Endothelial cell (in vitro differentiated cells): Measurements from ENCODE around the gene DIS3L2. TPM values are rescaled to one million over a fixed set of nuclear protein-coding genes. Genes with fewer than 3 reads are reported as not detected.
A peak's percentile ranks its signal among the peaks of the same experiment; 100 is the strongest.

Source experiments
- DNase-seq: peaks from one replicate; pipeline ENCODE4 v3.0.0; 2021; ENCODE audit warnings: low spot score
- H3K27ac Mint-ChIP-seq: one replicate; pipeline ENCODE4 v1.8.0; 2021; ENCODE audit warnings: mixed read lengths, inconsistent platforms; ENCODE audit not compliant: unreplicated experiment
- H3K27me3 Mint-ChIP-seq: one replicate; pipeline ENCODE4 v1.8.0; 2021; ENCODE audit warnings: mild to moderate bottlenecking, moderate library complexity, mixed read lengths, inconsistent platforms; ENCODE audit not compliant: unreplicated experiment
- H3K36me3 Mint-ChIP-seq: one replicate; pipeline ENCODE4 v1.8.0; 2021; ENCODE audit warnings: mild to moderate bottlenecking, low read depth, mixed read lengths, inconsistent platforms; ENCODE audit not compliant: unreplicated experiment
- H3K4me1 Mint-ChIP-seq: one replicate; pipeline ENCODE4 v1.8.0; 2021; ENCODE audit warnings: mild to moderate bottlenecking, mixed read lengths, inconsistent platforms; ENCODE audit not compliant: unreplicated experiment
- H3K4me3 Mint-ChIP-seq: one replicate; pipeline ENCODE4 v1.8.0; 2021; ENCODE audit warnings: mild to moderate bottlenecking, mixed read lengths, inconsistent platforms; ENCODE audit not compliant: unreplicated experiment
- H3K9me3 Mint-ChIP-seq: one replicate; pipeline ENCODE4 v1.8.0; 2021; ENCODE audit warnings: mixed read lengths, inconsistent platforms; ENCODE audit not compliant: unreplicated experiment
- CTCF ChIP-seq: fragments of 200-600 bp; sonication (generic); IDR thresholded peaks from one replicate; pipeline ENCODE4 v1.5.0; 2021; ENCODE audit warnings: antibody characterized with exemption; ENCODE audit not compliant: unreplicated experiment
- total RNA-seq: library from RNA; stranded (reverse); fragmentation: NEBNext Ultra II Directional; extraction: Animal tissue kit (Norgen Biotek cat#: 25700); gene quantifications from one replicate; pipeline ENCODE4 v1.2.1, GENCODE V29; 2021; ENCODE audit not compliant: unreplicated experiment

Gene DIS3L2
- total RNA-seq, 1 donor from 2014 or later = 42.1 TPM

GRCh38 chr2:231919341-231920035, 42.0 kb upstream of the DIS3L2 start:
- TF ChIP-seq CTCF = no peak
- Mint-ChIP-seq H3K36me3 (peaks cover 8% of the 10 kb centered on the region), H3K4me1 (peaks cover 25% of the 10 kb centered on the region), H3K27me3 (peaks cover 5% of the 10 kb centered on the region), H3K4me3 (no peak overlapping the region), H3K9me3 (no peaks in the 10 kb centered on the region), H3K27ac (peak overlapping the region; percentile 13)
- DNase-seq = no peak

DNA sequence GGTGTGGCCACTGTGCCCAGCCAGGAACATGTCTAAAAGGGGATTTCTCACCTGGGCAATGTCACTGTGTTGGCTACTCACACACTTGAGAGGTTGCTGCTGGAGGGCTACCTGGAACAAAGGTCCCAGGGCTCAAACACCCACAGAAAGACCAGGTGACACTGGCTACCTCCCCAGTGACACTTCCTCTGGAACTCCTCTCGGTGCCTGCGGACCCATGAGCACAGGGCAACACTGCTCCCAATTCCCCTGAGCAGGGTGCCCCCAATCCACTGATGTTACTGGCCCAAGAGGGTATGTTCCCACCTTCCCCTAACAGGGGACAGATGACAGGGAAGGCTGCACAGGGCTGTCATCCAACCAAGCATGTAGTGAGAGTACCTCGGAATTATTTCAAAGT, 41.1 kb upstream of the DIS3L2 start:
- H3K27me3 Mint-ChIP-seq = peaks cover 6% of the 10 kb centered on the region
- H3K4me1 Mint-ChIP-seq = peaks cover 26% of the 10 kb centered on the region
- TF ChIP-seq CTCF = no peak
- no peaks in the 10 kb centered on the region for H3K9me3 Mint-ChIP-seq
- H3K27ac Mint-ChIP-seq = no peak overlapping the region
- peaks cover 8% of the 10 kb centered on the region for H3K36me3 Mint-ChIP-seq
- no peak for DNase-seq
- no peak overlapping the region for H3K4me3 Mint-ChIP-seq

- TF ChIP-seq CTCF = no peak
- peaks cover 6% of the 10 kb centered on the region for H3K27me3 Mint-ChIP-seq
- peaks cover 26% of the 10 kb centered on the region for H3K4me1 Mint-ChIP-seq
- H3K4me3 Mint-ChIP-seq = no peak overlapping the region
- no peak for DNase-seq
- peaks cover 8% of the 10 kb centered on the region for H3K36me3 Mint-ChIP-seq
- H3K9me3 Mint-ChIP-seq = no peaks in the 10 kb centered on the region
- no peak overlapping the region for H3K27ac Mint-ChIP-seq
Measured at GRCh38 chr2:231920795-231921194, 40.7 kb upstream of the DIS3L2 start.

GRCh38 chr2:231922311-231923009, 39.1 kb upstream of the DIS3L2 start:
- H3K4me3 Mint-ChIP-seq = no peak overlapping the region
- H3K4me1 Mint-ChIP-seq = peaks cover 29% of the 10 kb centered on the region
- no peak overlapping the region for H3K27ac Mint-ChIP-seq
- H3K27me3 Mint-ChIP-seq = peaks cover 7% of the 10 kb centered on the region
- H3K36me3 Mint-ChIP-seq = peaks cover 8% of the 10 kb centered on the region
- no peaks in the 10 kb centered on the region for H3K9me3 Mint-ChIP-seq
- TF ChIP-seq CTCF = no peak
- DNase-seq = no peak

DNA sequence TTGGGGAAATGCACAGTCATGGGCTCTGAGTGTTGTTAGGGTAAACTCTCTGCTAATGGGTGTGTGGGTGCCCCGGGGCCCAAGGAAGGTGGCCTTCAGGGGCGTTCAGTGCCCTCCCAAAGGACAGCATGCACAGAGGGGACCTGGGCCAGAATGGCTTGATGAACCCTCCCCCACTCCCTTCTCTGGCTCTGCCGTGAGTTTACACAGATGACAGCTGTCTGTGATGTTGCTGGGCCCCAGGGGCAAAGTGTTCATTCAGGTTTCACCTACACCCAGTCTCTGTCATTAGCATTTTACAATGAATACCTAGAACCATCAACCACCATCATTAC, 38.5 kb upstream of the DIS3L2 start:
- no peak overlapping the region for H3K4me3 Mint-ChIP-seq
- no peak overlapping the region for H3K27ac Mint-ChIP-seq
- no peak for DNase-seq
- no peaks in the 10 kb centered on the region for H3K9me3 Mint-ChIP-seq
- H3K27me3 Mint-ChIP-seq = peaks cover 7% of the 10 kb centered on the region
- TF ChIP-seq CTCF = no peak
- H3K36me3 Mint-ChIP-seq = peaks cover 8% of the 10 kb centered on the region
- H3K4me1 Mint-ChIP-seq = peaks cover 34% of the 10 kb centered on the region
